ENCODE results near the gene TPCN2. TPM values are rescaled to one million over a fixed set of nuclear protein-coding genes. Genes with fewer than 3 reads are reported as not detected.
A peak's percentile ranks its signal among the peaks of the same experiment; 100 is the strongest.

TPCN2 gene
- total and polyA plus RNA-seq, 9 of the 15 experiments (the other 6 are each of a cell fraction or from before 2014, with no cell fraction given) = 0.66 to 10.2 (median 4.6) TPM

DNA sequence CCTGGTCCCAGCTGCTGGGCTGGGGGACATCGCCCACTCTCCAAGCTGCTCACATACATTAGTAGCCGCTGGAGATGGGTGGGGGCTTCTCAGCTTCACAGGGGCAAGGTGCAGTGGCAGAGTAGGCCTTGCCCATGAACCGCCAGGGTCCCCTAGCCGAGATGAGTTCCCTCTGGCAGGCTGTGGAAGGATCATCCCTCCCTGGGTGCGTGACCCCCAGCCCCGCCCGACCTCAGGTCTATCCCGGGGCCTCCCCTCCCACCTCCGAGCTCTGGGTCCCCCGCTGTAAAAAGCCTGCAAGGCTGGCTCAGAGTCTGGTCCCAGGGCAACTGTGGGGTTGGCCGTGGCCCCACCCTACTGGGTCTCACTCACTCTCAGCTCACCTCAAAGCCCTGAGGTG, 15.3 kb upstream of the TPCN2 start:
- TF ChIP-seq SNIP1 (IDR thresholded peaks at IDR 0.05; ENCODE audit: low read depth) (no peak), SMAD4 (CRISPR knock-in tag; conservative IDR thresholded peaks at IDR 0.05) (no peak), HDAC8 (tag; IDR thresholded peaks at IDR 0.05) (no peak)
- intact Hi-C loops (cut with micrococcal nuclease) = no loop called here
- no peaks in the 10 kb centered on the region for H3K79me2 ChIP-seq (ENCODE audit: control insufficient read depth, insufficient read depth, low read length)
- H3K9me1 ChIP-seq (ENCODE audit: control insufficient read depth, insufficient read depth, low read length) = no peaks in the 10 kb centered on the region
- no peak overlapping the region for H2AFZ ChIP-seq (ENCODE audit: low read depth, low read length)
- 0 out of 2 replicates have a peak, but pooled peaks cover 8% of the 10 kb centered on the region for H4K20me1 ChIP-seq (replicated peaks; ENCODE audit: control insufficient read depth, insufficient read depth, low read length)
- no peaks in the 10 kb centered on the region for H3K9me3 ChIP-seq (replicated peaks; ENCODE audit: control insufficient read depth, insufficient read depth, low read depth, low read length)
- H3K4me1 ChIP-seq (replicated peaks in 1 of 2; ENCODE audit: control insufficient read depth in 2 of 2, insufficient read depth in 2 of 2, low read length in 2 of 2) = peaks cover 0 to 4% of the 10 kb centered on the region in 2 experiments; a peak in 1 of 5 replicates
- H3K27me3 ChIP-seq (ENCODE audit: control insufficient read depth in 2 of 2, insufficient read depth in 2 of 2, low read length in 2 of 2) = peaks cover 30 to 68% of the 10 kb centered on the region in 2 experiments
- in situ Hi-C loops (cut with MboI) = no loop called here
- ATAC-seq (no peak; the same call in 2 of the 3 replicates), DNase-seq (ENCODE audit: extremely low read depth in 1 of 4, low spot score in 3 of 4) (no peak), FAIRE-seq (no peak)
- no TSS peak for BruUV-seq (replicated peaks)
- POLR2A ChIA-PET = interaction anchor here (0.6 kb wide), 1 partner anchor 41 kb away, joined by 3 read pairs; no protein-coding TSS in a partner anchor
- H3K27ac ChIP-seq (ENCODE audit: extremely low read depth, low read depth, low read length) = no peak overlapping the region
- H3K36me3 ChIP-seq (ENCODE audit: control insufficient read depth, insufficient read depth, low read length) = no peaks in the 10 kb centered on the region
- no peak overlapping the region for H3K4me3 ChIP-seq
- H3K9ac ChIP-seq (ENCODE audit: insufficient read depth in 1 of 2, low read depth in 2 of 2, low read length in 2 of 2) = no peak overlapping the region
- H3K4me2 ChIP-seq (ENCODE audit: insufficient read depth, low read length) = no peak overlapping the region
- CTCF ChIA-PET (ENCODE audit: low intra/inter-chr PET ratio) = no interaction called here
- 3% methylated on average over 5 of the region's 11 CpGs for WGBS (ENCODE audit: insufficient coverage, low coverage, missing lambda C conversion rate)

DNA sequence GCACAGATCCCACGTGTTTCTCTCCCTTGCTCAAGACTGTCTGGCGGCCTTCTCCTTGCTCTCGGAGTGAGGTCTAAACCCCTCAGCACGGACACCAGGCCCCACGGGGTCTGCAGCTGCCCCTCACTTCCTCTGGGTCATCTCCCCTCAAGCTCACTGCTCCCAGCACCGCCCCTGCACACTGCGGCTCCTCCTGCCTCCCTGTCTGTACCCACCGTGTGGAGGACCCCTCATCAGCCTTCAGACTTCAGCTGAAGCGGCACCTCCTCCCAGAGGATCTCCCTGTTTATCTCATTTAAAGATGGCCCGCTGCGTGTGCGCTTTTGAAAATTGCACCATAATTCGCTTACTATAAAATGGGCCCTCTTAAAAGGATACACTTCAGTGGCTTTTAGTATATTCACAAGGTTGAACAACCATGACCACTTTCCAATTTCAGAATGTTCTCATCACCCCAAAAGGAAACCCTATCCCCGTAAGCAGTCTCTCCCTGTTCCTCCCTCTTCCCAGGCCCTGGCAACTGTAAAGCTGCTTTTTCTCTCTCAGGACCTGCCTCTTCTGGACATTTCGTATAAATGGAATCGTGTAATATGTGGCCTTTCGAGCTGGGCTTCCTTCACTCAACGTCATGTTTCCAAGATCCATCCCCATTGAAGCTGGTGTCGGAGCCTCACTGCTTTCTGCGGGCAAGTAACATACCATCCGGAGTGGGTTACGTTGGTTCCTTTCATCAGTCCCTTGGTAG, 14.4 kb upstream of the TPCN2 start:
- peaks cover 30 to 67% of the 10 kb centered on the region in 2 experiments for H3K27me3 ChIP-seq (ENCODE audit: control insufficient read depth in 2 of 2, insufficient read depth in 2 of 2, low read length in 2 of 2)
- WGBS (ENCODE audit: insufficient coverage, low coverage, missing lambda C conversion rate) = 23% methylated on average over 22 of the region's 22 CpGs
- peaks cover 0 to 4% of the 10 kb centered on the region in 2 experiments; a peak in 1 of 5 replicates for H3K4me1 ChIP-seq (replicated peaks in 1 of 2; ENCODE audit: control insufficient read depth in 2 of 2, insufficient read depth in 2 of 2, low read length in 2 of 2)
- no peaks in the 10 kb centered on the region for H3K9me1 ChIP-seq (ENCODE audit: control insufficient read depth, insufficient read depth, low read length)
- FAIRE-seq (no peak), ATAC-seq (no peak), DNase-seq (ENCODE audit: extremely low read depth in 1 of 4, low spot score in 3 of 4) (no peak)
- POLR2A ChIA-PET = interaction anchor here (0.8 kb wide), 1 partner anchor 601 kb away, joined by 3 read pairs; no protein-coding TSS in a partner anchor
- H3K4me3 ChIP-seq = no peak overlapping the region
- in situ Hi-C loops (cut with MboI) (no loop called here), intact Hi-C loops (cut with micrococcal nuclease) (no loop called here)
- H3K9ac ChIP-seq (ENCODE audit: insufficient read depth in 1 of 2, low read depth in 2 of 2, low read length in 2 of 2) = peak overlapping the region in 1 of 2 experiments; percentile 7; a peak in 1 of 4 replicates
- CTCF ChIA-PET (ENCODE audit: low intra/inter-chr PET ratio) = no interaction called here
- no peaks in the 10 kb centered on the region for H3K36me3 ChIP-seq (ENCODE audit: control insufficient read depth, insufficient read depth, low read length)
- no peak overlapping the region for H2AFZ ChIP-seq (ENCODE audit: low read depth, low read length)
- H3K79me2 ChIP-seq (ENCODE audit: control insufficient read depth, insufficient read depth, low read length) = no peaks in the 10 kb centered on the region
- H3K4me2 ChIP-seq (ENCODE audit: insufficient read depth, low read length) = no peak overlapping the region
- H4K20me1 ChIP-seq (replicated peaks; ENCODE audit: control insufficient read depth, insufficient read depth, low read length) = 0 out of 2 replicates have a peak, but pooled peaks cover 8% of the 10 kb centered on the region
- no peaks in the 10 kb centered on the region for H3K9me3 ChIP-seq (replicated peaks; ENCODE audit: control insufficient read depth, insufficient read depth, low read depth, low read length)
- H3K27ac ChIP-seq (ENCODE audit: extremely low read depth, low read depth, low read length) = no peak overlapping the region
- BruUV-seq (replicated peaks) = no TSS peak
- TF ChIP-seq ZNF124 (CRISPR knock-in tag; IDR thresholded peaks at IDR 0.05) = no peak
- no peak for TF ChIP-seq RBM15 (IDR thresholded peaks at IDR 0.05; ENCODE audit: insufficient read depth, low read length)
- no peak for TF ChIP-seq ESRRB (CRISPR knock-in tag; IDR thresholded peaks at IDR 0.05; ENCODE audit: borderline replicate concordance)
- TF ChIP-seq, protein P1, sequence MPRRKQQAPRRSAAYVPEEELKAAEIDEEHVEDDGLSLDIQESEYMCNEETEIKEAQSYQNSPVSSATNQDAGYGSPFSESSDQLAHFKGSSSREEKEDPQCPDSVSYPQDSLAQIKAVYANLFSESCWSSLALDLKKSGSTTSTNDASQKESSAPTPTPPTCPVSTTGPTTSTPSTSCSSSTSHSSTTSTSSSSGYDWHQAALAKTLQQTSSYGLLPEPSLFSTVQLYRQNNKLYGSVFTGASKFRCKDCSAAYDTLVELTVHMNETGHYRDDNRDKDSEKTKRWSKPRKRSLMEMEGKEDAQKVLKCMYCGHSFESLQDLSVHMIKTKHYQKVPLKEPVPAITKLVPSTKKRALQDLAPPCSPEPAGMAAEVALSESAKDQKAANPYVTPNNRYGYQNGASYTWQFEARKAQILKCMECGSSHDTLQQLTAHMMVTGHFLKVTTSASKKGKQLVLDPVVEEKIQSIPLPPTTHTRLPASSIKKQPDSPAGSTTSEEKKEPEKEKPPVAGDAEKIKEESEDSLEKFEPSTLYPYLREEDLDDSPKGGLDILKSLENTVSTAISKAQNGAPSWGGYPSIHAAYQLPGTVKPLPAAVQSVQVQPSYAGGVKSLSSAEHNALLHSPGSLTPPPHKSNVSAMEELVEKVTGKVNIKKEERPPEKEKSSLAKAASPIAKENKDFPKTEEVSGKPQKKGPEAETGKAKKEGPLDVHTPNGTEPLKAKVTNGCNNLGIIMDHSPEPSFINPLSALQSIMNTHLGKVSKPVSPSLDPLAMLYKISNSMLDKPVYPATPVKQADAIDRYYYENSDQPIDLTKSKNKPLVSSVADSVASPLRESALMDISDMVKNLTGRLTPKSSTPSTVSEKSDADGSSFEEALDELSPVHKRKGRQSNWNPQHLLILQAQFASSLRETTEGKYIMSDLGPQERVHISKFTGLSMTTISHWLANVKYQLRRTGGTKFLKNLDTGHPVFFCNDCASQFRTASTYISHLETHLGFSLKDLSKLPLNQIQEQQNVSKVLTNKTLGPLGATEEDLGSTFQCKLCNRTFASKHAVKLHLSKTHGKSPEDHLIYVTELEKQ (CRISPR knock-in tag; IDR thresholded peaks at IDR 0.05) = no peak
- TF ChIP-seq CBX8 (IDR thresholded peaks at IDR 0.05; ENCODE audit: borderline replicate concordance, extremely low read depth, low read depth, low read length, poor library complexity, severe bottlenecking) = no peak
- no peak for TF ChIP-seq EGR1 (conservative IDR thresholded peaks at IDR 0.05)
- no peak for TF ChIP-seq C11orf30 (IDR thresholded peaks at IDR 0.05; ENCODE audit: low read depth)
- TF ChIP-seq OTX1 (CRISPR knock-in tag; IDR thresholded peaks at IDR 0.05) = no peak

Data from K562 (cell line).